Left hindlimb (tissue), 1 donor: ENCODE data around the gene LSM4.
"Not testable (repeated sequence)": the region's sequence is repeated elsewhere in the genome, so short reads cannot be mapped to it uniquely, and the experiment has no call there.

Experiments used
- DNase-seq: peaks from one replicate; pipeline ENCODE4 v3.0.0-alpha.2; 2018

The LSM4 gene

GRCh38 chr19:18322759-18323460 is at the start of gene LSM4:
Gene LSM4 (minus strand): TSS chr19:18323076. CDS start chr19:18323020, 56 bp downstream.
- DNase-seq = peak; percentile 98

GRCh38 chr19:18368504-18369222 is 45.8 kb upstream of the LSM4 start:
- DNase-seq = no peak

GRCh38 chr19:18366021-18366435 is 43.2 kb upstream of the LSM4 start:
- DNase-seq = no peak

GRCh38 chr19:18364826-18365528 is 42.1 kb upstream of the LSM4 start:
- peak; percentile 80 for DNase-seq

GRCh38 chr19:18364277-18364825 is 41.5 kb upstream of the LSM4 start:
- peak; percentile 42 for DNase-seq

- no peak for DNase-seq
Observed at GRCh38 chr19:18363787-18364186, 40.9 kb upstream of the LSM4 start.

- no peak for DNase-seq
Observed at GRCh38 chr19:18362934-18363542, 40.2 kb upstream of the LSM4 start.

- no peak for DNase-seq
Observed at GRCh38 chr19:18361646-18362045, 38.8 kb upstream of the LSM4 start.

GRCh38 chr19:18357041-18357440 is 34.2 kb upstream of the LSM4 start:
- DNase-seq = no peak

GRCh38 chr19:18354743-18355142 is 31.9 kb upstream of the LSM4 start:
- DNase-seq = not testable (repeated sequence)

GRCh38 chr19:18353378-18354005 is 30.6 kb upstream of the LSM4 start:
- DNase-seq = no peak

GRCh38 chr19:18351544-18351943 is 28.7 kb upstream of the LSM4 start:
- DNase-seq = no peak

GRCh38 chr19:18350490-18350889 is 27.6 kb upstream of the LSM4 start:
- no peak for DNase-seq

GRCh38 chr19:18349524-18350128 is 26.8 kb upstream of the LSM4 start:
- DNase-seq = no peak

GRCh38 chr19:18348818-18349339 is 26.0 kb upstream of the LSM4 start:
- DNase-seq = not testable (repeated sequence)

- DNase-seq = no peak
Observed at GRCh38 chr19:18348171-18348570, 25.3 kb upstream of the LSM4 start.

- DNase-seq = no peak
Observed at GRCh38 chr19:18346091-18346490, 23.2 kb upstream of the LSM4 start.

GRCh38 chr19:18345296-18345695 is 22.4 kb upstream of the LSM4 start:
- no peak for DNase-seq

GRCh38 chr19:18344582-18344950 is 21.7 kb upstream of the LSM4 start:
- DNase-seq = no peak

GRCh38 chr19:18342090-18342632 is 19.3 kb upstream of the LSM4 start:
- DNase-seq = no peak
